ENCODE data around the gene FILIP1L. TPM values are rescaled to one million over a fixed set of nuclear protein-coding genes. Genes with fewer than 3 reads are reported as not detected.

FILIP1L gene
- total and polyA plus RNA-seq, 2 of the 8 experiments (the other 6 are each of a cell fraction or from before 2014, with no cell fraction given) = 0.06 to 0.09 TPM

DNA sequence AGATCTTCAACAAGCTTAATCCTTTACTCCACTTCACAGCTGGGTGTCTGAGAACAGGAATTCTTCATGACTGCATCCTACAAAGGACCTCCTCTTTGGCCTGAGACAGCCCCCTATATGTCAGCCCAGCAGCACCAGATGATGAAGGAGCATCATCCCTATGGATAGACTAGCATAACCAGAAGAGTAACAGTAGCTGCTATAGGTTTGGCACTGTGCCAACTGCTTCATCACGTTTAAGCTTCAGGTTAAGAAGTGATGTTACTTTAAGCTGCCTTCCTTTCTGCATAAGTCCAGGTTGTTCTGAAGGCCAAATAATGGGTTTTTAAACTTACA, 246.0 kb downstream of the FILIP1L start (continued):
- no peak for TF ChIP-seq GTF2F1 (IDR thresholded peaks at IDR 0.05; ENCODE audit: borderline replicate concordance, low read depth, low read length)

Measured in H1 (cell line).